Measurements from ENCODE around the gene SLC38A10. TPM values are rescaled to one million over a fixed set of nuclear protein-coding genes. Genes with fewer than 3 reads are reported as not detected.

Gene SLC38A10
- total RNA-seq, 4 donors from 2014 or later, result 24.5 to 56.5 (median 28.8) TPM

- H3K27ac ChIP-seq, result no peak overlapping the region
- H3K9me3 ChIP-seq, result no peaks in the 10 kb centered on the region
- peaks cover 0 to 39% of the 10 kb centered on the region in 2 donors for H3K36me3 ChIP-seq
- TF ChIP-seq POLR2A (IDR thresholded peaks at IDR 0.05), result no peak
- no peak for TF ChIP-seq CTCF (IDR thresholded peaks at IDR 0.05 in 4 of 5, conservative IDR thresholded peaks at IDR 0.05 in 1 of 5)
- no peak for DNase-seq
- no peaks in the 10 kb centered on the region for H3K4me1 ChIP-seq
- no peak for ATAC-seq
- intact Hi-C loops (cut with DNase I; ENCODE audit: low total_unique reads), result no loop called here
- no peaks in the 10 kb centered on the region for H3K27me3 ChIP-seq
- no peak overlapping the region for H3K4me3 ChIP-seq
- in situ Hi-C loops (cut with MboI; ENCODE audit: low sequenced_read_pairs in 4 of 4), result loop anchor here in 2 of 4 donors (25.0 kb wide), 2 partner anchors 223 to 348 kb away; no protein-coding TSS in a partner anchor
Observed at GRCh38 chr17:81264640-81265039, 30.5 kb downstream of the SLC38A10 start.

GRCh38 chr17:81263371-81264181 lies 31.5 kb downstream of the SLC38A10 start:
- Histone ChIP-seq H3K9me3 (no peaks in the 10 kb centered on the region), H3K27me3 (no peaks in the 10 kb centered on the region), H3K4me3 (no peak overlapping the region), H3K4me1 (no peaks in the 10 kb centered on the region), H3K27ac (no peak overlapping the region), H3K36me3 (peaks cover 0 to 42% of the 10 kb centered on the region in 2 donors)
- ATAC-seq (no peak), DNase-seq (no peak)
- TF ChIP-seq CTCF (IDR thresholded peaks at IDR 0.05 in 4 of 5, conservative IDR thresholded peaks at IDR 0.05 in 1 of 5), result no peak
- no peak for TF ChIP-seq POLR2A (IDR thresholded peaks at IDR 0.05)
- intact Hi-C loops (cut with DNase I; ENCODE audit: low total_unique reads) (no loop called here), in situ Hi-C loops (cut with MboI; ENCODE audit: low sequenced_read_pairs in 4 of 4) (loop anchor here in 2 of 4 donors (25.0 kb wide), 2 partner anchors 224 to 349 kb away; no protein-coding TSS in a partner anchor)

- no peak for DNase-seq
- TF ChIP-seq CTCF (IDR thresholded peaks at IDR 0.05 in 4 of 5, conservative IDR thresholded peaks at IDR 0.05 in 1 of 5), result no peak
- TF ChIP-seq POLR2A (IDR thresholded peaks at IDR 0.05), result no peak
- no peaks in the 10 kb centered on the region for H3K27me3 ChIP-seq
- intact Hi-C loops (cut with DNase I; ENCODE audit: low total_unique reads) (no loop called here), in situ Hi-C loops (cut with MboI; ENCODE audit: low sequenced_read_pairs in 4 of 4) (loop anchor here in 2 of 4 donors (25.0 kb wide), 2 partner anchors 226 to 351 kb away; no protein-coding TSS in a partner anchor)
- no peak overlapping the region for H3K4me3 ChIP-seq
- H3K9me3 ChIP-seq, result no peaks in the 10 kb centered on the region
- peaks cover 0 to 44% of the 10 kb centered on the region in 2 donors for H3K36me3 ChIP-seq
- H3K4me1 ChIP-seq, result no peaks in the 10 kb centered on the region
- no peak for ATAC-seq
- H3K27ac ChIP-seq, result no peak overlapping the region
Observed at GRCh38 chr17:81261582-81262336, 33.3 kb downstream of the SLC38A10 start.

- Histone ChIP-seq H3K36me3 (peaks cover 0 to 43% of the 10 kb centered on the region in 2 donors), H3K27ac (no peak overlapping the region), H3K9me3 (no peaks in the 10 kb centered on the region), H3K4me3 (no peak overlapping the region), H3K27me3 (no peaks in the 10 kb centered on the region), H3K4me1 (peaks cover 0 to 1% of the 10 kb centered on the region in 2 donors)
- DNase-seq (no peak), ATAC-seq (no peak)
- intact Hi-C loops (cut with DNase I; ENCODE audit: low total_unique reads), result no loop called here
- in situ Hi-C loops (cut with MboI; ENCODE audit: low sequenced_read_pairs in 4 of 4), result loop anchor here in 2 of 4 donors (25.0 kb wide), 2 partner anchors 226 to 351 kb away; no protein-coding TSS in a partner anchor
- no peak for TF ChIP-seq POLR2A (IDR thresholded peaks at IDR 0.05)
- no peak for TF ChIP-seq CTCF (IDR thresholded peaks at IDR 0.05 in 4 of 5, conservative IDR thresholded peaks at IDR 0.05 in 1 of 5)
Observed at GRCh38 chr17:81261096-81261495, 34.0 kb downstream of the SLC38A10 start.
